ENCODE data around the gene MT3. TPM values are rescaled to one million over a fixed set of nuclear protein-coding genes. Genes with fewer than 3 reads are reported as not detected.

MT3 gene
- total and polyA plus RNA-seq, 9 of the 15 experiments (the other 6 are each of a cell fraction or from before 2014, with no cell fraction given) = not detected

- TF ChIP-seq RBBP5 (IDR thresholded peaks at IDR 0.05; ENCODE audit: borderline replicate concordance, insufficient read depth, low read length, poor library complexity, severe bottlenecking) = no peak
- TF ChIP-seq IFI16 (CRISPR knock-in tag; IDR thresholded peaks at IDR 0.05) = no peak
- TF ChIP-seq SIRT6 (IDR thresholded peaks at IDR 0.05; ENCODE audit: low read depth, low read length) = no peak
- no peak for TF ChIP-seq TCF3 (CRISPR knock-in tag; IDR thresholded peaks at IDR 0.05)
- no peak for TF ChIP-seq ILK (tag; IDR thresholded peaks at IDR 0.05; ENCODE audit: borderline replicate concordance, low read depth)
- peak; percentile 32; the same call in 1 of the 2 replicates for TF ChIP-seq DPF2 (IDR thresholded peaks at IDR 0.05)
- TF ChIP-seq DMBX1 (CRISPR knock-in tag; IDR thresholded peaks at IDR 0.05; ENCODE audit: borderline replicate concordance) = 0 out of 2 replicates have a peak, but pooled peaks have one; percentile 37
- TF ChIP-seq SRSF3 (IDR thresholded peaks at IDR 0.05; ENCODE audit: insufficient read depth, low read length) = no peak
- TF ChIP-seq ZNF76 (CRISPR knock-in tag; IDR thresholded peaks at IDR 0.05; ENCODE audit: borderline replicate concordance) = no peak
- TF ChIP-seq RAD51 (IDR thresholded peaks at IDR 0.05; ENCODE audit: borderline replicate concordance, low read depth) = no peak
- no peak for TF ChIP-seq KAT2B (IDR thresholded peaks at IDR 0.05; ENCODE audit: low read depth, low read length)
- TF ChIP-seq PHF21A (IDR thresholded peaks at IDR 0.05; ENCODE audit: borderline replicate concordance, low read depth) = no peak
- TF ChIP-seq SP2 (IDR thresholded peaks at IDR 0.05; ENCODE audit: extremely low read depth, low read depth, low read length, poor library complexity, severe bottlenecking) = no peak
- TF ChIP-seq CUX1 (CRISPR knock-in tag; IDR thresholded peaks at IDR 0.05) = no peak
- TF ChIP-seq ZSCAN29 (IDR thresholded peaks at IDR 0.05) = no peak
- TF ChIP-seq TCF7 (IDR thresholded peaks at IDR 0.05; ENCODE audit: borderline replicate concordance) = no peak
- no peak for TF ChIP-seq TAF7 (tag; IDR thresholded peaks at IDR 0.05)
- TF ChIP-seq AFF1 (IDR thresholded peaks at IDR 0.05; ENCODE audit: low read depth in 1 of 2, partially characterized antibody in 2 of 2) = no peak
These were observed 18.9 kb downstream of the MT3 start, which contains the start of gene MT2A (continued) for GRCh38 chr16:56608043-56608875.
